OCI-LY3 (cell line): ENCODE measurements around the gene ASS1.

ENCODE experiments used
- CTCF ChIP-seq: fragments of 200-600, 300-600 bp; sonication (generic); IDR thresholded peaks from 2 replicates; pipeline ENCODE4 v1.5.1; 2014; ENCODE audit warnings: antibody characterized with exemption, low read length, low read depth
- EZH2phosphoT487 ChIP-seq: fragments of 200-600 bp; shearing (Covaris generic); IDR thresholded peaks from 2 replicates; pipeline ENCODE4 v1.6.1; 2018; ENCODE audit warnings: antibody characterized with exemption, mixed run types, low read depth

DNA sequence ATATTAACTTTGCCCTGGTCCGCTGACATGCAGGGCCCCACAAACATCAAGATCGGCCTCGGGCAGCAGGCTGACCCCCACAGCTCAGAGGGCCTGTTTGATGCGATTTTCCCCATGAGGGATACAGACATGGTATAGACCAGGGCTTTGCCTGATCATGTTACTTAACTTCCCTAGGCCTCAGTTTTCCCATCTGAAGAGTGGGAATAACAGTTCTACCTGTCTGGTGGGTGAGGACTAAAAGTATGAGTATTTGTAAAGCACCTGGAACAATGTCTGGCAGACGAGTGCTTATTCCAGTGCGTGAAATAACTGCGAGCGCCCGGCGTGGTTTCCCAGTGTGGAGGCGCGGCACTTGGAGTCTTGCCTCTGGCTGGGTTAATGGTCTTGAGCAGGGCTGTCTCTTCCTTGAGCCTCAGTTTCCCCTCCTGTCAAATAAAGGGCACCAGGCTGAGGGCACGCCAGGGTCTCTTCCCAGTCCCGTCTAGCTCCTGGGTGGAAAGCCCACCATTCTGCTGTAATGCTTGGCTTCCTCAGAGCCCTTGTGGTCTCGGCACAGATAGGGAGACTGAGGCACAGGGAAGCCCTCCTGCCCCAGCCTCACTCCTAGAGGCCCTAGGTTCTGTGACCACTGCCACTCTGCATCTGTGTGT lies 47.2 kb downstream of the ASS1 start:
- TF ChIP-seq CTCF (no peak), EZH2phosphoT487 (no peak)
